Activated naive CD4-positive, alpha-beta T cell (primary cell): ENCODE results near the gene WASHC1.
"Not testable (repeated sequence)": the region's sequence is repeated elsewhere in the genome, so short reads cannot be mapped to it uniquely, and the experiment has no call there.

ENCODE experiments used
- DNase-seq, 4 experiments: peaks; one replicate each; lab custom pipeline; 2025; lab: John Stamatoyannopoulos, UW

Gene WASHC1

DNA sequence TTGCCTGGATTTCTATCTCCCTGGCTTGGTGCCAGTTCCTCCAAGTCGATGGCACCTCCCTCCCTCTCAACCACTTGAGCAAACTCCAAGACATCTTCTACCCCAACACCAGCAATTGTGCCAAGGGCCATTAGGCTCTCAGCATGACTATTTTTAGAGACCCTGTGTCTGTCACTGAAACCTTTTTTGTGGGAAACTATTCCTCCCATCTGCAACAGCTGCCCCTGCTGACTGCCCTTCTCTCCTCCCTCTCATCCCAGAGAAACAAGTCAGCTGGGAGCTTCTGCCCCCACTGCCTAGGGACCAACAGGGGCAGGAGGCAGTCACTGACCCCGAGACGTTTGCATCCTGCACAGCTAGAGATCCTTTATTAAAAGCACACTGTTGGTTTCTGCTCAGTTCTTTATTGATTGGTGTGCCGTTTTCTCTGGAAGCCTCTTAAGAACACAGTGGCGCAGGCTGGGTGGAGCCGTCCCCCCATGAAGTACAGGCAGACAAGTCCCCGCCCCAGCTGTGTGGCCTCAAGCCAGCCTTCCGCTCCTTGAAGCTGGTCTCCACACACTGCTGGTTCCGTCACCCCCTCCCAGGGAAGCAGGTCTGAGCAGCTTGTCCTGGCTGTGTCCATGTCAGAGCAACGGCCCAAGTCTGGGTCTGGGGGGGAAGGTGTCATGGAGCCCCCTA is 15.0 kb downstream of the WASHC1 start:
- DNase-seq = not testable (repeated sequence)

DNA sequence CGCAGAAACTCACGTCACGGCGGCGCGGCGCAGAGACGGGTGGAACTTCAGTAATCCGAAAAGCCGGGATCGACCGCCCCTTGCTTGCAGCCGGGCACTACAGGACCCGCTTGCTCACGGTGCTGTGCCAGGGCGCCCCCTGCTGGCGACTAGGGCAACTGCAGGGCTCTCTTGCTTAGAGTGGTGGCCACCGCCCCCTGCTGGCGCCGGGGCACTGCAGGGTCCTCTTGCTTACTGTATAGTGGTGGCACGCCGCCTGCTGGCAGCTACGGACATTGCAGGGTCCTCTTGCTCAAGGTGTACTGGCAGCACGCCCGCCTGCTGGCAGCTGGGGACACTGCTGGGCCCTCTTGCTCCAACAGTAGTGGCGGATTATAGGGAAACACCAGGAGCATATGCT is 18.1 kb downstream of the WASHC1 start:
- DNase-seq = not testable (repeated sequence)

DNA sequence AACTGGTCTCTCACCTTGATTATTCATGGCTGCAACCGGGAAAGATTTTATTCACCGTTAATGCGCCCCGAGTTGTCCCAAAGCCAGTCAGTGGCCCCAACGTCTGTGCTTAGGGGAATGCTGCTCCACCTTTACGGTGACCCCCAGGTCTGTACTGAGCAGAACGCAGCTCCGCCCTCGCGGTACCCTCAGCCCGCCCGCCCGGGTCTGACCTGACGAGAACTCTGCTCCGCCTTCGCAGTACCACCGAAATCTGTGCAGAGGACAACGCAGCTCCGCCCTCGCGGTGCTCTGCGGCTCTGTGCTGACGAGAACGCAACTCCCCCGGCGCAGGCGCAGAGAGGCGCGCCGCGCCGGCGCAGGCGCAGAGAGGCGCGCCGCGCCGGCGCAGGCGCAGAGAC is 18.6 kb downstream of the WASHC1 start:
- DNase-seq = not testable (repeated sequence)

DNA sequence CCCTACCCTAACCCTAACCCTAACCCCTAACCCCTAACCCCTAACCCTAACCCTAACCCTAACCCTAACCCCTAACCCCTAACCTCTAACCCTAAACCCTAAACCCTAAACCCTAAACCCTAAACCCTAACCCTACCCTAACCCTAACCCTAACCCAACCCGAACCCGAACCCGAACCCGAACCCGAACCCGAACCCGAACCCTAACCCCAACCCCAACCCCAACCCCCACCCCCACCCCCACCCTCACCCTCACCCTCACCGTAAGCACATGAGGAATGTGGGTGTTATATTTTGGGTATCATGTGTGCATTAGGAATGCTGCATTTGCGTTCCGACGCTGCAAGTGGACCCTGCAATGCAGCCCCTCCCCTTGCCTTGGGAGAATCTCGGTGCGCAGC is 19.0 kb downstream of the WASHC1 start:
- not testable (repeated sequence) for DNase-seq
